MM.1S (cell line): Measurements from ENCODE around the gene EEF2K.

Experiments
- DNase-seq: peaks from one replicate; pipeline ENCODE4 v3.0.0-alpha.2; 2015
- H2AFZ ChIP-seq: fragments of 300-600 bp; sonication (generic); 2 replicates; pipeline ENCODE4 v1.6.0; 2016; ENCODE audit warnings: antibody characterized with exemption, low read length
- H3F3A ChIP-seq: fragments of 300-600 bp; sonication (generic); 2 replicates; pipeline ENCODE4 v1.6.1; 2016; ENCODE audit warnings: mild to moderate bottlenecking, antibody characterized with exemption, low read length, moderate library complexity, mixed read lengths; ENCODE audit not compliant: insufficient read depth
- H3K27ac ChIP-seq: fragments of 300-600 bp; sonication (generic); 2 replicates; pipeline ENCODE4 v1.5.1; 2016; ENCODE audit warnings: mild to moderate bottlenecking, low read length
- H3K27me3 ChIP-seq: fragments of 300-600 bp; sonication (generic); replicated peaks from 2 replicates; pipeline ENCODE4 v1.6.0; 2016; ENCODE audit warnings: low read length; ENCODE audit not compliant: insufficient read depth
- H3K36me3 ChIP-seq: fragments of 300-600 bp; sonication (generic); replicated peaks from 2 replicates; pipeline ENCODE4 v1.6.1; 2016; ENCODE audit warnings: mild to moderate bottlenecking, low read length, mixed read lengths; ENCODE audit not compliant: insufficient read depth
- H3K4me1 ChIP-seq: fragments of 300-600 bp; sonication (generic); 2 replicates; pipeline ENCODE4 v1.6.1; 2016; ENCODE audit warnings: low read length, mixed read lengths
- H3K4me2 ChIP-seq: fragments of 300-600 bp; sonication (generic); 2 replicates; pipeline ENCODE4 v1.6.0; 2016; ENCODE audit warnings: low read depth, low read length
- H3K4me3 ChIP-seq: fragments of 300-600 bp; sonication (generic); 2 replicates; pipeline ENCODE4 v1.5.1; 2016; ENCODE audit warnings: low read length, mixed read lengths
- H3K79me2 ChIP-seq: fragments of 300-600 bp; sonication (generic); 2 replicates; pipeline ENCODE4 v1.6.1; 2016; ENCODE audit warnings: mixed run types, low read length, mixed read lengths
- H3K9ac ChIP-seq: fragments of 300-600 bp; sonication (generic); 2 replicates; pipeline ENCODE4 v1.6.1; 2016; ENCODE audit warnings: low read length, mixed read lengths
- H3K9me2 ChIP-seq: fragments of 300-600 bp; sonication (generic); replicated peaks from 2 replicates; pipeline ENCODE4 v1.6.1; 2016; ENCODE audit warnings: mild to moderate bottlenecking, low read length, mixed read lengths; ENCODE audit not compliant: insufficient read depth
- H3K9me3 ChIP-seq: fragments of 300-600 bp; sonication (generic); replicated peaks from 2 replicates; pipeline ENCODE4 v1.6.1; 2016; ENCODE audit warnings: mild to moderate bottlenecking, low read length, mixed read lengths; ENCODE audit not compliant: insufficient read depth
- H4K20me1 ChIP-seq: fragments of 300-600 bp; sonication (generic); 2 replicates; pipeline ENCODE4 v1.6.1; 2016; ENCODE audit warnings: mild to moderate bottlenecking, low read length, moderate library complexity, mixed read lengths; ENCODE audit not compliant: insufficient read depth
- EZH2 ChIP-seq: fragments of 300-600 bp; sonication (generic); optimal IDR thresholded peaks from 2 replicates; pipeline ENCODE3; 2017; ENCODE audit warnings: low read depth, mild to moderate bottlenecking, antibody characterized with exemption, low read length, mixed read lengths
- EZH2phosphoT487 ChIP-seq: fragments of 300-600 bp; sonication (generic); IDR thresholded peaks from 2 replicates; pipeline ENCODE4 v1.6.1; 2018; ENCODE audit warnings: antibody characterized with exemption, low read length
- TF ChIP-seq, protein P1 (sequence below): fragments of 300-600 bp; sonication (generic); IDR thresholded peaks from 2 replicates; pipeline ENCODE4 v1.5.1; 2016; ENCODE audit warnings: antibody characterized with exemption, low read length, mixed read lengths

EEF2K gene

DNA sequence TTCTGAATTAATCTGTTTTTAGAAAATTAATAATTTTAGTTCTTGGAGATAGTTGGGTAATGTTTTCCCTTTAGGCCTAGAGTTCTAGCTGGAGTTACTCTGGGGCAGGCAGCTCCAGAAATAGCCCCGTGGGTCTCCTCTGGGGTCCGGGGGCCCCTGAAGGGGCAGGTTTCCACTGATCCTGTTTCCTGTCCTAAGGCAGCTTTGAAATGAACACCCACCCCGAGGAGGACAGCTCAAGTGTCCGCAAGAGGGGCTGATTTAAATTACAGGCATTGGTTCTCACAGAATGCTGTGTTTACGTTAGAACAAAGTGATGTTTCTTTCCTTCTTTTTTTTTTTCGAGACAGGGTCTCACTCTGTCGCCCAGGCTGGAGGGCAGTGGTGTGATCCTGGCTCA is 23.8 kb downstream of the EEF2K start:
- Histone ChIP-seq H3K4me3 (no peak overlapping the region), H3K27ac (no peak overlapping the region)

DNA sequence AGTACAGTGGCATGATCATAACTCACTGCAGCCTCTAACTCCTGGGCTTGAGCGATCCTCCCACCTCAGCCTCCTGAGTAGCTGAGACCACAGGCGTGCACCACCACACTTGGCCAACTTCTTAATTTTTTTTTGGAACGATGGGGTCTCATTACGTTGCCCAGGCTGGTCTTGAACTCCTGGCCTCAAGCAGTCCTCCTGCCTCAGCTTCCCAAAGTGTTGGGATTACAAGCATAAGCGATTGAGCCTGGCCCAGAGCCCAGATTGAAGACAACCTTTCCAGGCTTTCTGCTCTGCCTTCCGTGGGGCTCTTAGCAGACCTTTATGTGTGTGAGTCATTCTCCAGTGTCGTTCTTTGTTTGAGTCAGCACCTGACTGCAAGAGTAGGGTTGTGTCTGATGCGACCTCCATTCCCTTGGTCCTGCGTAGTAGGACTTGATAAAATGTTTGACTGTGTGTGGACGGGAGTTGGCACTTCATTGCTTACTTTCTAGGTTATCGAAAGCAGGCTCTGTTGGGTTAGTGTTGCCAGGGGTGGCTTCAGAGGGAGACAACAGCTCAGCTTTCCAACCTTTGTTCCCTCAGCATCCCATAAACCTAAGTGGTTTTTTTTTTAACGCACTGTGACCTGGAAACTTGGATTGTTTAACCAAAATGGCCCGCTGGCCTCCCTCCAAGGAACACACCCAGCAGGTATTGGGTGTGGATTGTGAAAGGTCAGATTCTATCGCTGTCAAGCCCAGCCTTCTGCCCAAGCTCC is 26.4 kb downstream of the EEF2K start:
- H3K9me2 ChIP-seq = no peaks in the 10 kb centered on the region
- H3K79me2 ChIP-seq = no peaks in the 10 kb centered on the region
- no peak for DNase-seq
- no peaks in the 10 kb centered on the region for H3K4me1 ChIP-seq
- no peak overlapping the region for H2AFZ ChIP-seq
- TF ChIP-seq EZH2 (no peak), EZH2phosphoT487 (no peak)
- TF ChIP-seq, protein P1, sequence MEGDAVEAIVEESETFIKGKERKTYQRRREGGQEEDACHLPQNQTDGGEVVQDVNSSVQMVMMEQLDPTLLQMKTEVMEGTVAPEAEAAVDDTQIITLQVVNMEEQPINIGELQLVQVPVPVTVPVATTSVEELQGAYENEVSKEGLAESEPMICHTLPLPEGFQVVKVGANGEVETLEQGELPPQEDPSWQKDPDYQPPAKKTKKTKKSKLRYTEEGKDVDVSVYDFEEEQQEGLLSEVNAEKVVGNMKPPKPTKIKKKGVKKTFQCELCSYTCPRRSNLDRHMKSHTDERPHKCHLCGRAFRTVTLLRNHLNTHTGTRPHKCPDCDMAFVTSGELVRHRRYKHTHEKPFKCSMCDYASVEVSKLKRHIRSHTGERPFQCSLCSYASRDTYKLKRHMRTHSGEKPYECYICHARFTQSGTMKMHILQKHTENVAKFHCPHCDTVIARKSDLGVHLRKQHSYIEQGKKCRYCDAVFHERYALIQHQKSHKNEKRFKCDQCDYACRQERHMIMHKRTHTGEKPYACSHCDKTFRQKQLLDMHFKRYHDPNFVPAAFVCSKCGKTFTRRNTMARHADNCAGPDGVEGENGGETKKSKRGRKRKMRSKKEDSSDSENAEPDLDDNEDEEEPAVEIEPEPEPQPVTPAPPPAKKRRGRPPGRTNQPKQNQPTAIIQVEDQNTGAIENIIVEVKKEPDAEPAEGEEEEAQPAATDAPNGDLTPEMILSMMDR = no peak
- H4K20me1 ChIP-seq = no peaks in the 10 kb centered on the region
- no peak overlapping the region for H3K4me2 ChIP-seq
- H3K9ac ChIP-seq = no peak overlapping the region
- H3K4me3 ChIP-seq = no peak overlapping the region
- H3F3A ChIP-seq = no peaks in the 10 kb centered on the region
- H3K9me3 ChIP-seq = no peaks in the 10 kb centered on the region
- no peaks in the 10 kb centered on the region for H3K27me3 ChIP-seq
- no peaks in the 10 kb centered on the region for H3K36me3 ChIP-seq
- H3K27ac ChIP-seq = no peak overlapping the region

More for the DNA sequence above, 23.8 kb downstream of the EEF2K start:
- no peaks in the 10 kb centered on the region for H3K9me2 ChIP-seq
- no peaks in the 10 kb centered on the region for H3K4me1 ChIP-seq
- DNase-seq = no peak
- no peaks in the 10 kb centered on the region for H3K27me3 ChIP-seq
- peaks cover 10% of the 10 kb centered on the region for H3K79me2 ChIP-seq
- TF ChIP-seq, protein P1 = no peak
- no peak for TF ChIP-seq EZH2phosphoT487
- TF ChIP-seq EZH2 = no peak
- no peaks in the 10 kb centered on the region for H4K20me1 ChIP-seq
- H3K9ac ChIP-seq = no peak overlapping the region
- no peaks in the 10 kb centered on the region for H3K9me3 ChIP-seq
- no peaks in the 10 kb centered on the region for H3K36me3 ChIP-seq
- no peaks in the 10 kb centered on the region for H3F3A ChIP-seq
- H2AFZ ChIP-seq = no peak overlapping the region
- H3K4me2 ChIP-seq = no peak overlapping the region

DNA sequence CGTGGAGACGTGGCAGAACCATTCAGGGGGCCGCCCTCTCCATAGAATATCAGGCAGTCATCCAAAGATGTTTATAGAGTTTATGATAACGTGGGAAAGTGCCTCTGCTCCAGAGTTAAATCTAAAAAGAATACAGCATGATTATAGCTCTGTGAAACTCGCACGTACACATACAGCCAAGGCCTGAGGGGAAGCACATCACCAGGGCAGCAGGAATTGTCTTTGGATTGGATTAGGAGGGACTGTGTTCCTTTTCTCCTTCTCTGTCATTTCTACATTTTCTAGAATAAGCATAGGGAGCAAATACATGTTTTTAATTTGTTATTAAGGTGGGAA is 26.9 kb downstream of the EEF2K start:
- Histone ChIP-seq H3K9ac (no peak overlapping the region), H3K9me2 (no peaks in the 10 kb centered on the region), H2AFZ (no peak overlapping the region), H4K20me1 (no peaks in the 10 kb centered on the region), H3F3A (no peaks in the 10 kb centered on the region), H3K36me3 (no peaks in the 10 kb centered on the region), H3K27me3 (no peaks in the 10 kb centered on the region), H3K79me2 (no peaks in the 10 kb centered on the region), H3K4me3 (no peak overlapping the region), H3K9me3 (no peaks in the 10 kb centered on the region), H3K4me2 (no peak overlapping the region), H3K4me1 (no peaks in the 10 kb centered on the region), H3K27ac (no peak overlapping the region)
- TF ChIP-seq EZH2 (no peak), EZH2phosphoT487 (no peak)
- TF ChIP-seq, protein P1 = no peak
- no peak for DNase-seq
